Stimulated activated CD8-positive, alpha-beta memory T cell treated with anti-CD3 and anti-CD28 coated beads, Interleukin-7, amount 100 ng/mL, for 4 hours (primary cell): ENCODE measurements around the gene MTHFSD.

Experiments
- DNase-seq, 2 donors: peaks; one replicate each; pipeline ENCODE4 v3.0.0-alpha.2; 2020; ENCODE audit warnings: low read depth in 2 of 2

Gene MTHFSD

DNA sequence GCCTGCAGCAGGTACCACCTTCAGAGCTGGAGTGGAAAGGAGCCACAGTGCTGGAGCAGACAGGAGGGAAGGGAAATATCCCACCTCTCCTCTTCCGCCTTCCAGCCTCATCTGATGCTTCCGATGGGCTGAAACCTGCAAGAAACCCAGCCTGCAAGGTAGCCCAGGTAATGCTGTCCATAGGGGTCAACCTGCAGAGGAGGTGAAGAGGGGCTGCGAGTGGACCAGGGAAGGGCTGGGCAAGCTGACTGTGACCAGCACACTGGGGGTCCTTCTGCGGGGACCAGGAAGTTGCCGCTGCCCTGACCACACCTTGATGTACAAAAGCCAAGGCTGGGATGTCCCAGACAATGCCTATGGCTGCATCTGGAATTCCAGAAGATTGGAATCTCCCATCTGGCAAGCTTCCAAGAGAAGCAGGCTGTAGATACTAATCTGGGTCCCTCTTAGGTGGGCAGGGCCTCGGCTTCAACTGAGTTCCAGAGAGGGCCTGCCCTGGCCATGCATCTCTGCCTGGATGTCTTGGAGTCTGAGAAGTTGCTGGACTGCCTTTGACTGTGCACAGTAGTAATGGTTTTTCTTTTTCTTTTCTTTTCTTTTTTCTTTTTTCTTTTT, 29.1 kb upstream of the MTHFSD start:
- no peak for DNase-seq

DNA sequence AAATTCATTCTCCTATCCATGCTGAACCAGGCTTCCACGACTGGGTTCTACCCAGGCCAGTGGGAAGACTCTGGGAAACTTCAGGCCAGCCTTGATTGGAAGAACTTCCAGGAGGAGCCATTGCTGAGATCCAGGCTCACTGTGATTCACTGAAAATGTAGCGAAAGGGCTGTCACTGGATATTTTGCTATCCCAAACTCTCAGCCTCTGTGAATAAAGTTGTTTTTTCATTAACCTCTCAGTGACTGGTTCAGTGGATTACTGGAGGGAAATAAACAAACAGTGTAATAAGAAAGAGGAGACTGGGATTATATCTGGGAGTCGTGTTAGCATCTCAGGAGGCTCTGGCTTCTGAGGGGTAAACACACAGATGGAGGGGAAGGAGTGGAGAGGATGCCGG, 26.4 kb upstream of the MTHFSD start:
- no peak for DNase-seq

DNA sequence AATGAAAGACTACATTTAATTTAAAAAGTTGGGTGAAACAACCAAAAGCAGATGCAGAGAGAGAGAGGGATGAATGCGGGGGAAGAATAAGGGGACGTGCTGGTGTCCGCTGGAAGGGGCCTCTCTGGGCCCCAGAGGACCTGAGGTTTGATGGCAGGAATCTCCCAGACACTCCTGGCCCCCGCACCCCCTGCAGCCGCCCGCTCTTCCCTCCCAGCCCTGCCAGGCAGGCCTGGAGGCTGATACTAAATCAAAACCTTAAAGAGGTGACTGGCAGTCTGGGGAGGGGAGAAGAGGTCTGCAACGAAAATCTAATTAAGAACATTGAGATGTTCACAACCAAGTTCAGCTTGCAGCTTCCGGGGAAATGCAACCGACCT, 25.7 kb upstream of the MTHFSD start:
- DNase-seq, result no peak

DNA sequence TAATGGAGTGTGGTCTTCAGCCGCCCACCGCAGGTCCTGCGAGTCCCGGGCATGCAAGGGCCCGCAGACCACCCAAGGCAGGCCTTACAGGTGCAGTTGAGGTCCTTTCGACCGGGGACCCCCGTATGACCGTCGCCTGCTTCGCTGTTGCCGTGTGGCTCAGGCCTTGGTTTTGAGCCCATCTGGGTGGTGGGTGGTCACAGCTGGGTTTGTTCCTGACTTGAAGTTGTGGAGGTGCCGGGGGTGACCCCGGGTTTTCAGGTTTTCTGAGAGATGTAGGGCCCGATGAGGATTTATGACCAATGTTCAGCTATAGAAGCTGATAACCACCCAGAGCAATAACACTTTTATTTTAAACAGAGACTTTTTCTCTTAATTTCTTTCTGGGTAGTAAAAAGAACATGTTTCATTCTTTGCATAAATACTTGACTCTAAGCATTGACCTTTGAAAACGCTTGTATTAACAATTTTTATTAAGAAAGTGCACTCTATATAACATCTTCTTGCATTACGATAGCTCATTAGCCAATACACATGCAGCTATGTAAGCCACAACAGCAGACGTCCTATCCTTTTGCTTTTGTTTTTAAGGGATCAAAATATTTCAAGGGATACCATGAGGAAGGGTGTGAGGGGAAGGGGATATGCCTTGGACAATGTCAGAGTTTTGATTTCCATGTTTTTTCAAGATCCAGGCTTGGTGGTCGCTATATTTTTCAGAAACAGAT, 25.2 kb upstream of the MTHFSD start:
- no peak for DNase-seq

DNA sequence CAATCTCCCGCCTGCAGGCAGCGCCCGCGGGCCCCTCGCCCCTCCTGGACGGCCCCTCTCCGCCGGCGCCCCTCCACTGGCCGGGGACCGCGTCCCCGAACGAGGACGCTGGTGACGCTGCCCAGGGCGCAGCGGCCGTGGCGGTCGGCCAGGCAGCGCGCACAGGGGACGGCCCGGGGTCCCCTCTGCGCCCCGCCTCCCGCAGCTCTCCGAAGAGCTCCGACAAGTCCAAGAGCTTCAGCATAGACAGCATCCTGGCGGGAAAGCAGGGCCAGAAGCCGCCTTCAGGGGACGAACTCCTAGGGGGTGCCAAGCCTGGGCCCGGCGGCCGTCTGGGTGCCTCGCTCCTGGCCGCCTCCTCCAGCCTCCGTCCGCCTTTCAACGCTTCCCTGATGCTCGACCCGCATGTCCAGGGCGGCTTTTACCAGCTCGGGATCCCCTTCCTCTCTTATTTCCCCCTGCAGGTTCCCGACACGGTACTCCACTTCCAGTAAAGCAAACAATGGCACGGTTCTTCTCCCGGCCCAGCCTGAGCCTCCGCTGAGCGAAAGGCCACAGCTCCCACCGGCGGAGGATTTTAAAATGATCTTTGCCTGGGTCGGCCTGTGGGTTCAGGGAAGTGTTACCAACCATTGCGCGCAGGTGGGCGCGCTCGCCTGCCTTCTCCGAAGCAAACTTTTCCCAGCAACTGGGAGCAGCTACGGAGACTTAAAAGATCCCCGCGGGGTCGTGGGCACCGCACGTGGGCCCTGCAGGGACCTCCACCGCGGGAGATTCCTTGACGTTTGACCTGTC, 24.4 kb upstream of the MTHFSD start:
- no peak for DNase-seq

DNA sequence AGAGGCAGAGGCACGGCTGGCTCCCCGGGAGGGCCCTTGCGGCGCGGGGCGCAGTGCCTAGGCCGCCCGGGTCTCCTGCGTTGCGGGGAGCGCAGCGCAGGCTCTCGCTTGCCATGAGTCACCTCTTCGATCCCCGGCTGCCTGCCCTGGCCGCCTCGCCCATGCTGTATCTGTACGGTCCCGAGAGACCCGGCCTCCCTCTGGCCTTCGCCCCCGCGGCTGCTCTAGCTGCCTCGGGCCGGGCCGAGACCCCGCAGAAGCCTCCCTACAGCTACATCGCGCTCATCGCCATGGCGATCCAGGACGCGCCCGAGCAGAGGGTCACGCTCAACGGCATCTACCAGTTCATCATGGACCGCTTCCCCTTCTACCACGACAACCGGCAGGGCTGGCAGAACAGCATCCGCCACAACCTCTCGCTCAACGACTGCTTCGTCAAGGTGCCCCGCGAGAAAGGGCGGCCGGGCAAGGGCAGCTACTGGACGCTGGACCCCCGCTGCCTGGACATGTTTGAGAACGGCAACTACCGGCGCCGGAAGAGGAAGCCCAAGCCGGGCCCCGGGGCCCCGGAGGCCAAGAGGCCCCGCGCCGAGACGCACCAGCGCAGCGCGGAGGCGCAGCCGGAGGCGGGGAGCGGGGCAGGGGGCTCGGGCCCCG, 23.7 kb upstream of the MTHFSD start:
- no peak for DNase-seq

DNA sequence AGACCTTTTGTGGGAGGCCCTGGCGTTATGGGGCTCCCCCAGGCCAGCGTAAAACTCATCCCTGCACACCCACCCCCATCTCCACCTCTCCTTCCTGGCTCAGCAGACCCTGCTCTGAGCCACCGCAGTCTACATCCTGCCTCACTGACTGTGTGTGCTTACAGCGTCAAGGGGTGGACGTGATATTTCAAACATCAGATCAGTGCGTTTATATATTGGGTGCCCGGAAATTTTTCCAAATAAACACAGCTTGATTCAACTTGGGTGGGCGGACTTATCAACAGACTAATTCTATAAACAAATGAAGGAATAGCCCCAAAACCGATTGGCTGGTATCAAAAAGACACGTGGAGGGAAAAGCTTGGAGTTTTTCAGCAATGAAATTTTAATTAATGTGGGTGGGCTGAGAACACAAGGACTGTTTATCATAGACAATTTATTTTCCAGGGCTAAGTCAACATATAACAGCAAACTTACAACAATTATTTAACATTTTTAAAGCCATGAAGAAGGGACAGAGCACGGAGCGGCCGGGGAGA, 23.1 kb upstream of the MTHFSD start, which contains the start of gene FOXL1:
FOXL1 (plus strand) TSS at position 489 of the 539 bp plus-strand sequence. CDS start 175 bp downstream, outside the sequence.
- DNase-seq, result no peak

DNA sequence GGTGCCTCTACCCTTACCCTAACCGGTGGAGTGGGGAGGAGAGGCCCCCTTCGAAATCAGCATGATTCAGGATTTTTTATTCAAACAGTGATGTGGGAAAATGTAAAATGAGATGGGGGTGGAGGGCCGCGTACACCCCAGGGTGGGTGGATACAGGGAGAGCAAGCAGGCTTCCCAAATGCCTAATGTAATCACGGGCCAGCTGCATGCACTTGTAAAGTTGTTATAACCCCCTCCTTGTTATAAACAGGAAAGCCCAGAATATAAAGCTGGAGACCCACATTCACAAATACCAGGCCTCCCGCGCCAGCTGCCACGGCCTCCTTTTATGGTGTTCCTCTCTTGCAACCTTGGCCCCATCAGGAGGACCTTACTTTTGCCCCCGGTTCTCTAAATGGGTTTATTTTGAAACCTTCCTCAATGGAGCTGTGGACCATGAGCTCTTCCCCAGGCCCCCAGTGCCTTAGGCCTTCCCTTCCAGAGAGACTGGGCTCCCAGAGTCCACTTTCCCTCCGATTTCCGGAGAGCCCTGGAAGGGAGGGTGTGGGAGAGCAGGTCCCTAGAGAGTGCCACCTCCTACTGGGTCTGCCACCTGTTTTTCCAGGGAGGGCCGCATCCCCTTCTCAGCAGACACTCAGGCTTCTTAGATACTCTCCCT, 22.4 kb upstream of the MTHFSD start:
- no peak for DNase-seq

DNA sequence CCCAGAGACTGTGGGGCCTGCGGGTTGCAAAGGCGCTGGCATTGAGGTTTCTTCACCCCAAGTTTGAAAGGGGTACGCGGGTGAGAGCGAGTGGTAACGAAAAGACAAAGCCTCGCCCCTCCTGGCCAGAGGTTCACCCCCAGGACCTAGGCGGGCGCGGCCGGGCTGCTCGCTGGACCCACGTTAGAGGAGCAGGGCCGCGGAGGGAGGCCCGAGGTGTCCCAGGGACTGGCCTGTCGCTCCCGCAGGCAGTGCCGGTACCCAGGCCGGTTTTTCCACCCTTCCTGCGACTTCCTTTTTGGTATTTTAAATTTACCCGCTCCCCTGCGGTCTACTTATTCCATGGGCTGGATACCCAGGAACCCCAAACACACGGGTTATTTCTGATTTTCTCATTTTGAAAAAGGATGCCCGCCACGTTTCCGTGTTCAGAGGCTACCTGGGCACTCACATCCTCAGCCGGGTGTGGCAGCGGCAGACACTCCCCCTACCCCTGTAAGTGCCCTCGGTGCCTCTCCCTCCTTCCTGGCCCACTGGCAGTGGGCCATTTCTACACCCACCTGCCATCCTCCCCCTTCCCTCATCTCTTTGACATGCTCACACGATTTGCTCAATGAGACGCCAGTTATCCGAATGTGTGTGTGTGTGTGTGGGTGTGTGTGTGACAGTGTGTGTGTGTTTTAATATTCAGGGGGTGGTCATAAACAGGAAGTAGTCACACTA, 21.7 kb upstream of the MTHFSD start:
- no peak for DNase-seq

DNA sequence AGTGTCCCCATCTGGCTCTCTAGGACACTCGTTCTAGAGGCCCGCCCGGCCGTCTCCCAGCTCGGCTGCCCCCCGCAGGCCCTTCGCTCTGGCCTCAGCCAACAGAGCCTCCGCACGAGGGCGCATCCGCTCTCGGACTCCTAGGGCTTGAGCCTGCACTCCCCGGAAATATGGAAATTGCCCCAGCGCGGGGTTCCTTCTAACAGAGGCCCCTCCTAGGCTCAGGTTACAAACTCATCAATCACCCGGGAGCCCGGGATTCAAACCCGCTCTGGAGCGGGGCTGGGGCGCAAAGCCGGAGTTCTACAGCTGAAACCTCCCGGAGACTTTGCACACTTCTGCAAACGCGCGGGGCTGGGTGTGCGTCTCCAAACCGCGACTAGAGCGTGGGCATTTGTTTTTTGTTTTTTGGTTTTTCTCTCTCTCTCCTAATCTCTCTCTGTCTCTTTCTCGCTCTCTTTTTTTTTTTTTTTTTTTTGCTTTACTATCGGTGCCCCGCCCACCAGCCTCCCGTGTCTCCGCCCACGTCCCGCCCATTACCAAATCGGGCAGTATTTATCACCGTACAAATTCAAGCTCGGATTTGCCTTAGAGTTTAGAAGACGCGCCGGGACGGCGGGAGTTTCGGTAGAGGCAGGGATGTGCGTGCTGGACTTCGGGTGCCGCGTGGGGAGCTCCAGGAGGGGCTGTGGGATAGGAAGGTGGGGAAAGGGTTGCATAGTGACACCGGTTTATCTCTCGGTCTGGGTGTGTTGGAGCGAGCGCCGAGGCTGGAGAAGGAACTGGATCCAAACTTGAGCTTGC, 20.9 kb upstream of the MTHFSD start:
- no peak for DNase-seq

DNA sequence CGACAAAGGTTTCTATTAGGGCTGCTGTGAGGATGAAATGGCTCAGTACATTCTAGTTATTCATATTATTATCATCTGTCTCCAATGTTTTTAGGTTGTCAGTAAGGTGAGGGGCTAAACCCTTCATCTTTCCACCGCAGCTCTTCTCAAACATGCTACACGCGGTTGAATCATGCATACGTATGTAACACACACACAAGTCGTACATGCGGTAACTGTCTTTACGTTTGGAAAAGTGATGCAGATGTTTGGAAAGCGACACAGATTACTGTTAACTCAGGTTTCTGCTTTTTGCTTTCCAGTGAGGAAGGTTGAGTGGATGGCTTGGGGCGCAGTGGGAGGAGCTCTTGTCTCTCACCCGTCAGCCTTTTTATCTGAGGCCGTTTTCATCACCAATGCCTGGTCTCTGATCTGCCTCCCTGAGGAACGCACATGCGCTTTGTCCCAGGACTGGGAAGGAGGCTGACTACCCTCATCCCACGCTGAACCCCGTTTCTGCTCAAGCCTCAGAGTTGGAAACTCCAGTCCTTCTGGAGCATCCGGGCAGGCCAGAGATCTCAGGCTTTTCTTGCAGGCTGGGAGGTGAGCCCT, 20.2 kb upstream of the MTHFSD start:
- DNase-seq, result no peak

DNA sequence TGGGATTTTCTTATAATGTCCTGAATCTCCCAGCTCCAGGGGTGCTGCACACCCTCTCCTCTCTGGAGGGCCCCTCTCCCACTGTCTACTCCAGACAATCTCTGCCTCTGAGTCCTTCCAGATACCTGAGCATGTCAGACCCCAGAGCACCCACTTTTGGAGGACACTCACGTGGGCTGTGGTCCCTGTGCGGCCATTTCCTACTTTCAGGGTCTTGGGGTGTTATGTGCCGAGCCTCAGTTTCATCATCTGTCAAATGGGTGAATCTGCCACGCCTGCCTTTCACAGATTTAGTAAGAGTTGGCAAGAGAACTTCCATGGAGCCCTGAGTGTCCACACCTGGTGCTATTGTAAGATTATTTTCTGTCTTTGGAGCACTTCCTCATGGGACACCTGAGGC, 19.6 kb upstream of the MTHFSD start:
- DNase-seq, result no peak

DNA sequence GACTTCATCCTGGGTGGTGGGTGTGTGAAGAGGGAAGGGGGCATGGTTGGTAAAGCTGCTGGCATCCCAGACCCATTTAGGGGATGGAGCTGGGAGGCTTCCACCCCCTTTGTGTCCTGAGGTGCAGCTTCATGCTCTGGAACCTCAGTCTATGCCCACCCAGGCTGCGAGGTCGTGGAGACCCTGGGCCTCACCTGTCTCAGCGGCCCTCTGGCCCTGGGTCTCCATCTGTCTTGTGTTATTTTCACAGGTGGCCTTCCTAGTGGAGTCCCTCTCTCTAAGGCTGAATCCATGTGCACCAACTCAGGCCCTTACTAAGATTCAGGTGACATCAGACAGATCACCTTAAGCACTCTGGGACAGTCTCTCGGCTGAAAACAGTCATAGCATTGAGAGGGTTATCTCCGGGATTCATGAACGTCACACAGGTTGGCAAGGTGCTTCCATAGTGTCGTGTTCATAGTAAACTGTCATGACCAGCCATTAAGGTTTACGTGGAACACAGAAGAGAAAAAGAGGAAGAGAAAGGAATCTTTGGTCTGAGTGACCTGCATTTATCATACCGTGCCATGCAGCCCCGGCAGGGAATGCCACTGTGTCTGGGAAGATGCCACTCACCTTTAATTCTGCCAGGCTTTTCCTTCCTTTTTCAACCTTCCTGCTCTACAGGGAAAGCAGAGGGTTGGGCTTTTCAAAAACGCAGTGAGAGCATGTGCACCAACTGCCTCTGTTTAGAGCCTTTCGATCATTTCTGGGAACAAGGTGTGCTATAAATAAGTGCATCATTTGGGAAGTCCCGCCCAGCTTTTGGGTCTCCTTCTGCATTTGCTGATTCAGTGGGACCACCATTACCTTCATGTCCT, 18.8 kb upstream of the MTHFSD start:
- no peak for DNase-seq

DNA sequence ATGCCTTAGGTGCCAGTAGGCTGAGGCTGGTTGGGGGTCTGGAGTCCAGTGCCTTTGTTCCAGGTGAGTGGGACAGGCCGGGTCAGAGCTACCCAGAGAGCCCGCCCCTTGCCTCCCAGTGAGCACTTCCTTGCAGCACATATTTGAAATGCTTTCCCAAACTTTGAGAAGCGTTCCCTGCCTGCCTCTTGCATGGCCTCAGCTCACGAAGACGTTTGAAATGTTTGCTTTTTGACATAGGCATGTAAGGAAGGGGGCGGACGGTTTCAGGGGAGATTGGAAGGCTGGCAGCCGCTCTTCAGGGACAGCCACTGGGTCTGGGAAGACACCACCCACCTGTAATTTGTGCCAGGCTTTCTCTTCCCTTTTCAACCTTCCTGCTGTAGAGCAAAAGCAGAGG, 18.2 kb upstream of the MTHFSD start:
- DNase-seq, result no peak

DNA sequence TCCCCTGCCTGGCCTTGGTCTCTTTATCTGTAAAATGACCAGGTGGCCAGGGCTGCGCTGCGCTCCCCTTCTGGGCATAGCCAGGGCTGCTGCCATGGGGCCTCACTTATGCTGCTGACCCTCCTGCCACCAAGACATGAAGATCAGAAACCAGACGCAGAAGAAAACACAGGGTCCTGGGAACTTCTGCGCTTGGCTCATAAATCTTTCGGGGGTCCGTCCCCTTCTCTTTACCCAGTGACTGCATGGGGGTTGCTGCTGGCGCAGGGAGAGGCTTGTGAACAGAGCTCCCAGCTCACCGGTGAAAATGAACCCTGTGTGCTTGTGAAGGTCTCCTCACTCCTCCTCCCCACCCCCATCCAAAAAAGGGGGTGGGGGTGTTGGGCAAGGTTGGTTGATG, 17.6 kb upstream of the MTHFSD start:
- DNase-seq, result no peak

DNA sequence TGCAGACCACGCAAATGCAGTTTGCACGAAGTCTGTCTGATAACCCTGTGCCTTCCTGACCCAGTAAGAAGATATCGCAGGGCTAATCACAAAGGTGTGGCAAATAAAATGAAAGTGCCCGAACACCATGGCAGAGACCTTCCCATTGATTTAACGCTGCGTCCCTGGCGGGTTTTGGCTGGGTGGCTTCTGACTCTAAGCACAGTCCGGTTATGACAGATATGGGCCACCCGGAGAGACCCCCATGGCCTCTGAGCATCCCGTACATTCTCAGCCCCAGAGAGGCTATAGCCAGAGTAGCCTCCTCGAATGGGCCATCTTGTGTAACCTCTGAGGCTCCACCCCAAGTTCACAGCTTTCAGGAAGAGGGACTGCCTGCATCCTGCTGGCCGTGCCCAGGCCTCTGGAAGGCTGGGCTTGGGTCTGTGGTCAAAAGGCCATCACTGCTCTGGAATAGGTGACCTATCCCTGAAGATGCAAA, 17.0 kb upstream of the MTHFSD start:
- DNase-seq, result no peak

DNA sequence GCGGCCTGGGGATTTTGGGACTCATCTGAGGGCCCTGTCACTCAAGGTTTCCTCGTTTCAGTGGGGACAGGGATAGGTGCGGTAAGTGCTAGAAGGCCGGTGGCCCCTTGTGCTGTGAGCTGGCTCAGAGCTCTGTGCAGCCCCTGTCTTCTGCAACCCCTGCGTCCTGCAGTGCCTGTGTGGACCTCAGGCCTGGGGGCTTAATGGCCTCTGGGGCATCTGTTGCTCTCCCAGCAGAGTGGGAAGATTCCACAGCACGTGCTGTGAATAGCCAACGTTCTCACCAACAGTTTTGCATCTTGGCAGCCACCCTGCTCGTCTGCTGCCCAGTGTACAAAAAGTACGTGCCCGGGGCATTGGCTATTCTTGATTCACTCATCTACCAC, 16.5 kb upstream of the MTHFSD start:
- DNase-seq, result no peak
